Panc1 (cell line): ENCODE data around the gene ROCK2. TPM values are rescaled to one million over a fixed set of nuclear protein-coding genes. Genes with fewer than 3 reads are reported as not detected.

Experiments
- ATAC-seq: fragments of 200-7000 bp; cut with Tn5 transposase; 2 replicates; pipeline ENCODE4 v1.9.1; 2020; ENCODE audit warnings: mild to moderate bottlenecking, moderate library complexity
- BruUV-seq: library from RNA; stranded (reverse); fragments of 400-500 nt; replicated peaks from 2 replicates; lab custom pipeline; 2021; lab: Mats Ljungman, UMichigan
- CTCF ChIA-PET: fragments of 300-600 bp; sonication (Branson Sonifier 250); formaldehyde crosslinking; loops from one replicate; lab custom pipeline; 2022; ENCODE audit warnings: antibody characterized with exemption; lab: Charles Lee
- POLR2A ChIA-PET: fragments of 300-600 bp; sonication (Branson Sonifier 250); formaldehyde crosslinking; loops from one replicate; lab custom pipeline; 2022; ENCODE audit warnings: antibody characterized with exemption; lab: Charles Lee
- DNase-seq: peaks from one replicate; pipeline ENCODE4 v3.0.0-alpha.2; 2010; ENCODE audit warnings: low read depth, low spot score
- H3K27ac ChIP-seq: 2 replicates; pipeline ENCODE4 v1.5.1; 2011; ENCODE audit warnings: mild to moderate bottlenecking, low read length, inconsistent platforms
- H3K27me3 ChIP-seq: fragments of 200-500 bp; sonication (Bioruptor generic); 2 replicates; pipeline ENCODE4 v1.6.0; 2014; ENCODE audit warnings: low read length, inconsistent platforms; ENCODE audit not compliant: control insufficient read depth, insufficient read depth
- H3K36me3 ChIP-seq: fragments of 200-500 bp; sonication (Bioruptor generic); 2 replicates; pipeline ENCODE4 v1.5.1; 2014; ENCODE audit warnings: inconsistent platforms, mild to moderate bottlenecking, low read length, moderate library complexity; ENCODE audit not compliant: control insufficient read depth, insufficient read depth
- H3K4me1 ChIP-seq: 2 replicates; pipeline ENCODE4 v1.5.1; 2011; ENCODE audit warnings: inconsistent platforms, mild to moderate bottlenecking, low read length, moderate library complexity; ENCODE audit not compliant: control insufficient read depth, insufficient read depth
- H3K4me3 ChIP-seq, 2 experiments: 2 replicates each; pipeline ENCODE4 v1.5.1; 2011 to 2012; ENCODE audit warnings: low read depth in 2 of 2, low read length in 2 of 2, mild to moderate bottlenecking in 2 of 2, inconsistent platforms in 1 of 2, moderate library complexity in 1 of 2
- H3K9me3 ChIP-seq: fragments of 200-500 bp; sonication (Bioruptor generic); 2 replicates; pipeline ENCODE4 v1.5.1; 2014; ENCODE audit warnings: low read depth, mild to moderate bottlenecking, inconsistent platforms, low read length, moderate library complexity; ENCODE audit not compliant: control insufficient read depth, insufficient read depth
- CTCF ChIP-seq: fragments of 450-650 bp; IDR thresholded peaks from 2 replicates; pipeline ENCODE4 v1.5.1; 2017; ENCODE audit warnings: mild to moderate bottlenecking
- POLR2AphosphoS5 ChIP-seq: IDR thresholded peaks from 2 replicates; pipeline ENCODE4 v1.6.1; 2012; ENCODE audit warnings: mild to moderate bottlenecking, low read depth, low read length, moderate library complexity
- REST ChIP-seq, 2 experiments: IDR thresholded peaks; 2 replicates each; pipeline ENCODE4 v1.6.1; 2011 to 2012; ENCODE audit warnings: low read depth in 2 of 2, control low read depth in 1 of 2, low read length in 1 of 2, mild to moderate bottlenecking in 1 of 2, moderate library complexity in 1 of 2; ENCODE audit not compliant: insufficient read depth in 1 of 2
- SIN3A ChIP-seq: IDR thresholded peaks from 2 replicates; pipeline ENCODE4 v1.6.1; 2012; ENCODE audit warnings: low read depth, mild to moderate bottlenecking, low read length, moderate library complexity, borderline replicate concordance; ENCODE audit not compliant: insufficient read depth
- TCF7L2 ChIP-seq: IDR thresholded peaks from 2 replicates; pipeline ENCODE4 v1.6.1; 2011; ENCODE audit warnings: mild to moderate bottlenecking, low read depth, low read length, inconsistent platforms
- in situ Hi-C: cut with HindIII; loops from 2 replicates; pipeline ENCODE4 v1.10.0; 2016; ENCODE audit warnings: low sequenced_read_pairs, low pct_unique_long_range_greater_than_20kb
- intact Hi-C: fragments of 100-400 bp; cut with micrococcal nuclease; formaldehyde crosslinking; loops from one replicate; pipeline ENCODE4 v1.10.0; 2022; ENCODE audit not compliant: unreplicated experiment
- total RNA-seq: library from RNA; stranded (reverse); gene quantifications from one replicate; pipeline ENCODE4 v1.2.1, GENCODE V29; 2021; ENCODE audit not compliant: unreplicated experiment

ROCK2 gene
- total RNA-seq, 1 experiment from 2014 or later = 47.9 TPM

GRCh38 chr2:11224887-11225286, 119.5 kb downstream of the ROCK2 start:
- Histone ChIP-seq H3K4me1 (no peaks in the 10 kb centered on the region), H3K4me3 (no peak overlapping the region), H3K27ac (no peak overlapping the region), H3K9me3 (no peaks in the 10 kb centered on the region), H3K27me3 (no peaks in the 10 kb centered on the region), H3K36me3 (peaks cover 11% of the 10 kb centered on the region)
- ATAC-seq (no peak), DNase-seq (no peak)
- intact Hi-C loops (no loop called here), in situ Hi-C loops (no loop called here)
- POLR2A ChIA-PET = no interaction called here
- BruUV-seq = no TSS peak
- TF ChIP-seq TCF7L2 = no peak
- no peak for TF ChIP-seq SIN3A
- TF ChIP-seq REST (IDR thresholded peaks at IDR 0.05; ENCODE audit: insufficient read depth in 1 of 2, low read depth in 2 of 2, low read length in 1 of 2) = no peak
- no peak for TF ChIP-seq POLR2AphosphoS5
- TF ChIP-seq CTCF = no peak
- CTCF ChIA-PET = interaction anchor here (0.5 kb wide), 1 partner anchor 49 kb away, joined by 4 read pairs; no protein-coding TSS in a partner anchor

- H3K36me3 ChIP-seq = peaks cover 17% of the 10 kb centered on the region
- no peaks in the 10 kb centered on the region for H3K4me1 ChIP-seq
- H3K9me3 ChIP-seq = no peaks in the 10 kb centered on the region
- H3K27ac ChIP-seq = no peak overlapping the region
- ATAC-seq = no peak
- DNase-seq = no peak
- no peak overlapping the region for H3K4me3 ChIP-seq
- no TSS peak for BruUV-seq
- POLR2A ChIA-PET = no interaction called here
- CTCF ChIA-PET = no interaction called here
- TF ChIP-seq CTCF = no peak
- TF ChIP-seq REST (IDR thresholded peaks at IDR 0.05; ENCODE audit: insufficient read depth in 1 of 2, low read depth in 2 of 2, low read length in 1 of 2) = no peak
- no peak for TF ChIP-seq TCF7L2
- TF ChIP-seq SIN3A = no peak
- no peak for TF ChIP-seq POLR2AphosphoS5
- no peaks in the 10 kb centered on the region for H3K27me3 ChIP-seq
- in situ Hi-C loops (no loop called here), intact Hi-C loops (no loop called here)
Measured at GRCh38 chr2:11222845-11223244, 121.6 kb downstream of the ROCK2 start.
